T-helper 9 cell (primary cell): ENCODE results near the gene DUSP15.
"Not testable (repeated sequence)": the region's sequence is repeated elsewhere in the genome, so short reads cannot be mapped to it uniquely, and the experiment has no call there.

Experiments used
- DNase-seq: peaks from one replicate; pipeline ENCODE4 v3.0.0-alpha.2; 2020

The DUSP15 gene

GRCh38 chr20:31819083-31819784 lies 51.1 kb downstream of the DUSP15 start, which contains the start of gene MYLK2:
Gene MYLK2 (plus strand): TSS chr20:31819356. CDS start chr20:31819581, 225 bp downstream.
- no peak for DNase-seq

GRCh38 chr20:31818376-31818908 lies 51.9 kb downstream of the DUSP15 start:
- DNase-seq, result no peak

GRCh38 chr20:31817461-31817860 lies 52.9 kb downstream of the DUSP15 start:
- DNase-seq, result no peak

- no peak for DNase-seq
These were observed 54.1 kb downstream of the DUSP15 start for GRCh38 chr20:31816221-31816620.

- DNase-seq, result no peak
These were observed 54.7 kb downstream of the DUSP15 start for GRCh38 chr20:31815408-31816188.

GRCh38 chr20:31814142-31814541 lies 56.2 kb downstream of the DUSP15 start:
- DNase-seq, result not testable (repeated sequence)

- no peak for DNase-seq
These were observed 56.7 kb downstream of the DUSP15 start for GRCh38 chr20:31813611-31814010.

GRCh38 chr20:31811796-31812728 lies 58.3 kb downstream of the DUSP15 start:
- no peak for DNase-seq

GRCh38 chr20:31811198-31811597 lies 59.1 kb downstream of the DUSP15 start:
- DNase-seq, result no peak
